Lung (tissue), 13 donors: ENCODE data around the gene PTPRG. TPM values are rescaled to one million over a fixed set of nuclear protein-coding genes. Genes with fewer than 3 reads are reported as not detected.

Experiments
- ATAC-seq: fragments of 200-7000 bp; cut with Tn5 transposase; one replicate; pipeline ENCODE4 v1.9.1; 2020; ENCODE audit warnings: moderate number of reproducible peaks; ENCODE audit not compliant: insufficient read depth, low FRiP score
- DNase-seq, 3 donors: peaks; one replicate each; pipeline ENCODE4 v3.0.0-alpha.2; 2013 to 2017
- H3K27ac ChIP-seq, 2 donors: one replicate each; pipeline ENCODE4 v1.5.1; 2013; ENCODE audit warnings: mild to moderate bottlenecking in 2 of 2, moderate library complexity in 2 of 2, control low read depth in 1 of 2, inconsistent platforms in 1 of 2, low read depth in 1 of 2, low read length in 1 of 2
- H3K27me3 ChIP-seq, 3 donors: one replicate each; pipeline ENCODE4 v1.5.1; 2013; ENCODE audit warnings: low read length in 2 of 3; ENCODE audit not compliant: control insufficient read depth in 3 of 3, insufficient read depth in 3 of 3
- H3K36me3 ChIP-seq, 4 donors: one replicate each; pipeline ENCODE4 v1.5.1; 2013; ENCODE audit warnings: low read length in 4 of 4, mild to moderate bottlenecking in 1 of 4, moderate library complexity in 1 of 4; ENCODE audit not compliant: control insufficient read depth in 4 of 4, insufficient read depth in 4 of 4
- H3K4me1 ChIP-seq, 5 donors: one replicate each; pipeline ENCODE4 v1.5.1; 2013; ENCODE audit warnings: low read length in 5 of 5, mild to moderate bottlenecking in 2 of 5, moderate library complexity in 1 of 5; ENCODE audit not compliant: control insufficient read depth in 5 of 5, insufficient read depth in 5 of 5
- H3K4me3 ChIP-seq: one replicate; pipeline ENCODE4 v1.5.1; 2013; ENCODE audit warnings: mild to moderate bottlenecking, control low read depth, moderate library complexity
- H3K9ac ChIP-seq, 2 donors: one replicate each; pipeline ENCODE4 v1.5.1; 2013; ENCODE audit warnings: low read length in 2 of 2, control low read depth in 1 of 2; ENCODE audit not compliant: insufficient read depth in 1 of 2
- H3K9me3 ChIP-seq, 4 donors: one replicate each; pipeline ENCODE4 v1.5.1; 2013; ENCODE audit warnings: low read length in 3 of 4, mild to moderate bottlenecking in 1 of 4, moderate library complexity in 1 of 4; ENCODE audit not compliant: control insufficient read depth in 4 of 4, insufficient read depth in 3 of 4
- CTCF ChIP-seq: IDR thresholded peaks from 2 replicates; pipeline ENCODE4 v1.5.1; 2012; ENCODE audit warnings: mild to moderate bottlenecking; ENCODE audit errors: control extremely low read depth, extremely low read depth
- WGBS, 2 donors: extraction: QIAGEN DNeasy Blood & Tissue Kit; methylation state at CpG; one replicate each; pipeline ENCODE4 v1.1.7; 2013; 5-methylcytosine and 5-hydroxymethylcytosine counted together
- polyA plus RNA-seq, 2 donors: library from polyadenylated mRNA; stranded (reverse); fragments of 200-250 nt; gene quantifications; one replicate each; pipeline ENCODE4 v1.2.1, GENCODE V29; 2013
- small RNA-seq: library from RNA; depleted of rRNA; stranded (forward); fragments of <200 nt; gene quantifications from one replicate; pipeline ENCODE3, GENCODE V24; 2014; ENCODE audit warnings: low replicate concordance
- total RNA-seq, 2 donors: library from RNA; depleted of rRNA in 1 of 2; stranded (reverse); fragments of >200 nt in 1 of 2; gene quantifications; one replicate each; pipeline ENCODE4 v1.2.1, GENCODE V29; 2014 to 2021
- donor health status: control.
- donor health status: control.
- donor health status: Bipolar disorder and iron deficiency.
- donor health status: healthy.
- donor health status: DM: yes; HTN: yes; CAD: no.

Gene PTPRG
- total and polyA plus RNA-seq, 4 donors = 8.5 to 131 (median 75.9) TPM

- Histone ChIP-seq H3K9ac (no peak overlapping the region), H3K9me3 (no peaks in the 10 kb centered on the region), H3K4me3 (no peak overlapping the region), H3K27ac (no peak overlapping the region), H3K27me3 (no peaks in the 10 kb centered on the region), H3K36me3 (no peaks in the 10 kb centered on the region), H3K4me1 (no peaks in the 10 kb centered on the region)
- DNase-seq (peak in 2 of 3 donors; percentile 38 to 44), ATAC-seq (no peak)
- no peak for TF ChIP-seq CTCF
- WGBS, 2 donors = 58 to 62% methylated on average over 2 of the region's 2 CpGs
Observed at GRCh38 chr3:62332835-62333244, 771.5 kb downstream of the PTPRG start.

- no peak overlapping the region for H3K27ac ChIP-seq
- no peak overlapping the region for H3K9ac ChIP-seq
- no peaks in the 10 kb centered on the region for H3K9me3 ChIP-seq
- DNase-seq = no peak
- no peak for ATAC-seq
- WGBS, 2 donors = 98% methylated on average over 3 of the region's 3 CpGs
- no peaks in the 10 kb centered on the region for H3K4me1 ChIP-seq
- no peaks in the 10 kb centered on the region for H3K36me3 ChIP-seq
- TF ChIP-seq CTCF = no peak
- H3K27me3 ChIP-seq = no peaks in the 10 kb centered on the region
- H3K4me3 ChIP-seq = no peak overlapping the region
Observed at GRCh38 chr3:62335196-62335595, 773.8 kb downstream of the PTPRG start.

GRCh38 chr3:62343755-62344154 is 782.4 kb downstream of the PTPRG start:
- Histone ChIP-seq H3K4me1 (no peaks in the 10 kb centered on the region), H3K9me3 (no peaks in the 10 kb centered on the region), H3K27ac (no peak overlapping the region), H3K27me3 (no peaks in the 10 kb centered on the region), H3K9ac (no peak overlapping the region), H3K36me3 (no peaks in the 10 kb centered on the region), H3K4me3 (no peak overlapping the region)
- 78 to 86% methylated on average over 2 of the region's 2 CpGs for WGBS, 2 donors
- no peak for DNase-seq
- ATAC-seq = no peak
- TF ChIP-seq CTCF = no peak

Small RNA genes within 50 kb of the gene (small RNA-seq; reads per million reads assigned to genes)
- gene RF00019 (not detected), gene RNU2-10P (not detected)
